GM21528 (cell line): ENCODE results near the gene CMBL.

Source experiments
- ATAC-seq: cut with Tn5 transposase; IDR thresholded peaks from one replicate; pipeline ENCODE4 v1.9.1; 2021; ENCODE audit warnings: mild to moderate bottlenecking, moderate library complexity; ENCODE audit not compliant: unreplicated experiment, low FRiP score

CMBL gene

DNA sequence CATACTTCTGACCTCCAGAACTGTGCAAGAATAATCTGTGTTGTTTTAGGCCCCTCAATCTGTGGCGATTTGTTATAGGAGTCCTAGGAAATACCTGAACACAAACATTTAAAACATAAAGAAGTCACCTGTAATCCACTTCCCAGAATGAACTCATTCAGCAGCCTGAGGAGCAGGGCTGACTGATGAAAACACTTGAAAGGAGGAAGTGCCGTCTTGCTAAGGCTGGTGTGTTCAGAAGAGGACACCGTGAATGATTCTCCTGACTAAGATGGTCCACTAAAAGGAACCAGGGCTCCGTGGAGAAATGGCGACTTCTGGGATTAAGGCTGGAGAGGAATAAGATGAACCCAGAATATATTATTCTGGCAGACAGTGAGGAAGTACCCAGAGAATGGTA, 27.1 kb upstream of the CMBL start:
- ATAC-seq, result no peak

DNA sequence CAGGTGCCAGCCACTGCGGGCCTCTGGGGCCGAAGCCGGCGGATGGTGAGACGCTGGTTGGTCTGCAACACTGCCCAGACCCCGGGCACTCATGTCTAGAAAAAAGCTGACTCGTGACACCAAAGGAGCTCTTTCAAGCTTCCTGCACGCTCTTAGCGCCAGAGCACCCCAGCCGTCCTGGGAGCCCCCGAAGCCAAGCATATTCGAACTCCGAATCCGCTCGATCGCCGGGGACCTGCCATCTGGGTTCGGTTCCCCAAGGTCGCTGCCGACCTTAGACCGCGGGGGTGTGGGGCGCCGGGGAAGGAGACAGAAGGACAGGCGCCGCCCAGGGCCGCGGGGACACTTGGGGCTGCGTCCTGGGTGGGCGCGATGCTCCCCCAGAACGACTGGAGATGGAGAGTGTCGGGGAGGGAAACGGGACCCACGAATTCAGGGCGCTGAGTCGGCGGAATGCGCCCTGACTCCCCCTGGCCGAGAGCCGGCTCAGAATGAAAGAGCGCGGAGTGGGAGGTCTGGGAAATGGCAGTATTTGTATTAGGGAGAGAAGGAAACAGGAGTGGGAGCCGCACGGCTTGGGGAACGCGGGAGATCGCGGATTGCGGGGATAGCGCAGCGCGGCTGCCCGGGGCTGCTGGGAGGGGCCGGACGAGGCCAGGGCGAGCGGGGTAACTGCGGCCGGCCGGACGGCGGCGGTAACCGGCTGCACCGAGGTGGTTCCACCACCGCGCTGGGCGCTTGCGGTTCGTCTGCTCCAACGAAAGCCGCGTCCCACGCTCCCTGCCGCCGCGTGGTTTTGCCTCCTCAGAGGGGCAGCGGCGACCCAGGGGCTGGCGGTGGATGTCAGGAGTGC, 25.7 kb upstream of the CMBL start:
- ATAC-seq, result peak; percentile 56

DNA sequence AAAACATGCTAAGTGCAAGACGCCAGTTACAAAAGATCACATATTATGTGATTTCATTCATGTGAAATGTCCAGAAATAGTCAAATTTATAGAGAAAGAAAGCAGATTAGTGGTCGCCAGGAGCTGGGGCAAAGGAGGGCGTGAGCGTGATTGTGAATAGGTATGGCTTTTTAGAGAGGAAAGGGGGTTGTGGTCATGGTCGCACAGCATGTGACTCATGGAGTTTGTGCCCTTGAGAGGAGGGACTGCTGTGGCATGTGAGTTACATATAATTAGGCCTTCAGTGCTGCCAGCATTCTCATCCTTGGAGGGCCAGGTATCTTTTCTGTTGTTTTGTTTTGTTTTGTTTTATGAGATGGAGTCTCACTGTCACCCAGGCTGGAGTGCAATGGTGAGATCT, 24.6 kb upstream of the CMBL start:
- no peak for ATAC-seq

DNA sequence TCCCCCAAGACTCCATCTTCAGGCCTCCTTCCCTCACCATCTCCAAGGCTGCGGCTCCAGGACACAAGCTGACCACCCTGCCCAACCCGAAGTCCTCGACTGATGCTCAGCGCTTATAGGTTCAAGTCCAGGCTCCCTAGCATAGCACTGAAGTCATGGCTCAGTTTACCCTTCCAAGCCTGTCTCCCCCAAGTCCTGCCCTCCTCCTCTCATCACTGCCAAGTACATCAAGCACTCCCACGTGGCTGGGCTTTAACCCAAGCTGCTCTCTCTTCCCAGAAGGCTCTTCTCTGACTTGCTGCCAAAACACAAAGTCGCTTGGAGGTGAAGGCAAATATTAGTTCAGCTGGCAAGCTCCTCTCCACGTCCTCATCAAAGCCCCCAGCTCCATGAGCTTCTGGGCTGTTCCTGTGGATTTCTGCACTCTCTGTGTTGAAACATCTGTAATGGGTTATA, 23.7 kb upstream of the CMBL start:
- ATAC-seq, result no peak

DNA sequence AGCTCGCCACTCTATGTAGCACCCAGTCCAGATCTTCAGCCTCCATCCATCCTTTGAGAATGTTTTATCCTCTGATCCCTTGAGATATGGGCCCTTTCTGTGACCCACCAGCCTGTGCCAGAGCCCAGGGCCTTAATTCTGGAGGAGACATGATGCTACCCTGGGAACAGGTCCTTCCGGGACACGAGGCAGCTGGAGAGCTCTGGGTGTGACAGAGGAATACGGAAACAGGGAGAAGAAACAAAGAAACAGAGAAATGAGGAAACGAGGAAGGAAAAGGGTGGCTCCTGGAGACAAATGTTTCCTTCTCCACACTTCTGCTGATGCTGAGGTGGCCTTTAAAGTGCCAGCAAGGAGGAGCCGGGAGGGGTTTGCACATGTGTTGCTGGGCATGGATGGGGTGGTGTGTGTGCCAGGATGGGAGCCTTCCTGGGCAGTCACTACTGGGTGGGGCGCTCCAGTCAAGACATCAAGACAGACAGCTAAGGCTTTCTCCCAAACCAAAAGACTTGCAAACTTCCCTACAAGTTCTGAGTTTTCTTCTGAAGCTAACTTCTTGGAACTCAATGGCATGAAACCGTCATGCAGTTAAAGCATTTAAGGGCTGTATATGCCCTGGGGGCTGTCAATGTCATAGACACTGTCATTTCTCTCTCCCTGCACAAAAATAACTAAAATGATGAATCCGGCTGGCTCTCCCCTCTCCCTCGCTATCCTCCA, 23.0 kb upstream of the CMBL start:
- no peak for ATAC-seq

DNA sequence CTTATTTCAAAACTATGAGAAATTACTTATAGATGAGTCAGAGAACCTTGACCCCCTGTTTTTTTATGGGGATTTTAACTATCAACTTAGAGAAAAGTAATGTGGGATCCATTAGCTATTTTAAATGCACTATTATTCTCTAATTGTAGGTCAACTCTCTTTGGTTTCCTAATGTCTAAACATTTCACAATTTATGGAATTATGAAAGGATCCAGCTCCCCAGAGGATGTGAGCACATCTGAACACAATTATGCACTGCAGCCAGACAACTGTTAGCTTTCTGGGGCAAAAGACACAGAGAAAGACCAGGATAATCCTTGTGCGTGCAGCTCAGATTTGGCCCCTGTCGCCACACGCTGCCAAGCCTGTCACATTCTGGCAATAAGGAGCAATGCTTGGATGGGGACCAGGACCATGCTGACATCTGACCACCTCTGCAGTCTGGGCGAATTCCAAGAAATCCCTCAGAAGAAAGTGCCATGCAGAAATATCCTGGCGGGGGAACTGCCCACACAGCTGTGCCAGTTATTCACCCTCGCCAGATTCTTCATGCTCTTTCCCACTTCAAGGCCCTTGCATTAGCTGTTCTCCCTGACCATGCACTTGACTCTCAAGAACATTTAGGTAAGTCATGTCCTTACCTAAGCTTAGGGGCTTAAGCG, 22.2 kb upstream of the CMBL start:
- ATAC-seq, result no peak

DNA sequence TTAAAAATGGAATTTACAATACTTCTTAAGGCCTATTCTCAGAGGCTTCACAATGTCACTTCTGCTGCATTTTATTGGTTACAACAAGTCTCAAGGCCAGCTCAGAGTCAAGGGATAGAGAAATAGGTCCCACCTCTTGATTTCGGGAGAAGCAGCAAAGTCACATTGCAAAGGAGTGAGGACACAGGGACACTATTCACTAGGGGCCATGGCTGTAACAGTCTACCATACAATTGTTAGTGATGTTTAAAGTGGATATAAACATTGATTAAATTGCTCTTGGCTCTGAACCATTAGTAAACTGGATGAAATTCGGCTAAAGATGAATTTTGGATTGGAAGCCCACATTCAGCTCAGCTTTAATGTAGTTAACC, 21.7 kb upstream of the CMBL start:
- no peak for ATAC-seq

DNA sequence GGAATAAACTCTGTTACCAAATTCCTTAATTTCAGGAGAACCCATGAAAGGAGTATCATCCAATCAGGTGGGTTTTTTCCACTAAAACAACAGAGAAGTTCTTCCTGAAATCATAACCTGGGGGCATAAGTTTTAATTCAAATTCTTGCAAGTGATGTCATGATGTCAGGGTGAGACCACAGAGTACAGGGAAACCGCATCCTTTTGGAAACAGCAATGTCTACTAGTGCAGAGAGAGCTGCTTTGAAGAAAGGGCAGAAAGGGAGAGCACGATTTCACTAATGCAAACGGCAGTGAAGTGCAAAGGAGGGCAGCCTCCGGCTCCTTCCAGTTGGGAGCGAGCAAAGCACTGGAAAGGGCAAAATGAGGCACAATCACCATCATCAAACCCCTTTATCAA, 20.6 kb upstream of the CMBL start:
- no peak for ATAC-seq

DNA sequence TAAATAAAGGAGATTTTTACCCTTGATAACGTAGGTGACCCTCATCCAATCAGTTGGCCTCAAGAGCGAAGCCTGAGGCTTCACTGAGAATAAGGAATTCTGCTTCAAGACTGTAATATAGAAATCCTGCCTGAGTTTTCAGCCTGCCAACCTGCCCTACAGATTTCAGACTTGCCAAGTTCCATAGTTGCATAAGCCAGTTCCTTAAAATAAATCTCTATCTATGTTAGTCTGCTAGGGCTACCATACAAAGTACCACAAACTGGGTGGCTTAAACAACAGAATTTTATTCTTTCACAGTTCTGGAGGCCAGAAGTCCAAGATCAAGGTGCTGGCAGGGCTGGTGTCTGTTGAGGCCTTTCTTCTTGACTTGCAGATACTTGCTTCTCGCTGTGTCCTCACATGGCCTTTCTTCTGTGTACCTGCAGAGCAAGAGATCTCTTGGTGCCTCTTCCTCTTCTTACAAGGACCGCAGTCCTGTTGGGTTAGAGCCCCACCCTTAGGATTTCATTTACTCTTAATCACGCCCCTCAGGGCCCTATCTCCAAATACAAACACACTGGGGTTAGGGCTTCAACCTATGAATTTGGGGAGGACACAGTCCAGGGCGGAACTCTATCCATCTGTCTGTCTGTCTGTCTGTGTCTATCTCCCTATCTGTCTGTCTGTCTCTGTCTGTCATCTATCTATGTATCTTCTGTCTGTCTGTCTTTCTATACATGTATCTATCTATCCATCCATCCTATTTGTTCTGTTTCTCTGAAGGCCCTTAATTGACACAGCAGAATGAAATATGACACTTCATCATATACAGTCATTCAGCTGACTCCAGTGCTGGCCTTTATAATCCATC, 17.0 kb upstream of the CMBL start:
- no peak for ATAC-seq

DNA sequence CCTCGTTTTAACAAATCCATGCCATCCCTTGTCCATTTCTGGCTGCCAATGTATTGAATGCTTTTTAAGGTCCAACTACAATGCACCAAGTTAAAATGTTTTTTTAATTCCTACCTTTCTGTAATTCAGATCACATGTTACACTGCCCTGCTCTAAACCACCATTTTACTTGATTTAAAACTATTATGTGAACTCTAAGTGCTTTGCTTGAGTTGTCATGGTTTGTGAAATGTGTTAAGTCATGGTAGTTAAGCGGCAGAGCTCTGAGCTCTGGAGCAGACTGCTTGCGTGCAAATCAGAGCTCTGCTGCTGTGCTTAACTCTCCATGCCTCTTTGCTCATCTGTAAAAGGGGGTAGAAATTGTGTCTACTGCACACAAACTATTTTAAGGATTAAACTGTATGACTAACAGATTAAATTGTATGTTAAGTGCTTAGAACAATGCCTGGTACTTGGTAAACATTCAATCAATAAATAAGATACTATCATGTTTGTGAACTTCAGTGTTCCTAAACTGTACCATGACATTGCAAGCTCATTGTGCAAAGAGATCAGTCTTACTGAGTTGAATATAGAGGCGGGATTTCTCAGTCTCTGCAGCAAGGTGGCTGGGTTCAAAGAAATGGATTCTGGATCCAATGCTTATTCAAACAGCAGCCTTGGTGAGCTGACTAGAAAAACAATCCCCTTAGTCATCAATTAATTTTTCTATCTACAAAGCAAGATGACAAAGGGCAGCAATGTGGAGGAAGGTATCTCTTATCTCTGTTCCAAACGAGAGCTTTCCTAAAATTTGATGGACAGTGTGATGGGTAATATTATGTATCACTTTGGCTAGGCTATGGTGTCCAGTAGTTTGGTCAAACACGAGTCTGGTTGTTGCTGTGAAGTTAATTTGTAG, 16.1 kb upstream of the CMBL start:
- ATAC-seq, result no peak

DNA sequence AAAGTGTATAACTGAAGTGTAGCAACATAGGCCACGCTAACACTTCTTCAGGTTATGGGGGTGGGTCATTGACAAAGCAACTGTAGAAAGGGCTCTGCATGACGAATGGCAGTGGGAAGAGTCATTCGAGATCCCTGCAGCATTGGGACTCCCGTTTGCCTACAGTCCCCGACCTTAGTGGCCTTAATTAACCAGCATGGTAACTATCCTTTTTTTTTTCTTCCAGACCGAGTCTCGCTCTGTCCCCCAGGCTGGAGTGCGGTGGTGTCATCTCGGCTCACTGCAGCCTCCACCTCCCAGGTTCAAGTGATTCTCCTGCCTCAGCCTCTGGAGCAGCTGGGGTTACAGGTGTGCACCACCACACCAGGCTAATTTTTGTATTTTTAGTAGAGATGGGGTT, 14.2 kb upstream of the CMBL start:
- no peak for ATAC-seq

DNA sequence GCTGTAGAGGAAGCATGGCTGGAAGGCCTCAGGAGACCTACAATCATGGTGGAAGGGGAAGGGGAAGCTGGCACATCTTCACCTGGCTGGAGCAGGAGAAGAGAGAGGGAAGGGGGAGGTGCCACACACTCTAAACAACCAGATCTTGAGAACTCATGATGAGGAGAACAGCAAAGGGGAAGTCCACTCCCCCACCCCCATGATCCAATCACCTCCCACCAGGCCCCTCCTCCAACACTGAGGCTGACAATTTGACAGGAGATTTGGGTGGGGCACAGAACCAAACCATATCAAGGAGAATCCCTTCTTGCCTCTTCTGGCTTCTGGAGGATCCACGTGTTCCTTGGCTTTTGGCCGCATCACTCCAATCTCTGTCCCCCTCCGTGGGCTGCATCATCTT, 13.1 kb upstream of the CMBL start:
- no peak for ATAC-seq

DNA sequence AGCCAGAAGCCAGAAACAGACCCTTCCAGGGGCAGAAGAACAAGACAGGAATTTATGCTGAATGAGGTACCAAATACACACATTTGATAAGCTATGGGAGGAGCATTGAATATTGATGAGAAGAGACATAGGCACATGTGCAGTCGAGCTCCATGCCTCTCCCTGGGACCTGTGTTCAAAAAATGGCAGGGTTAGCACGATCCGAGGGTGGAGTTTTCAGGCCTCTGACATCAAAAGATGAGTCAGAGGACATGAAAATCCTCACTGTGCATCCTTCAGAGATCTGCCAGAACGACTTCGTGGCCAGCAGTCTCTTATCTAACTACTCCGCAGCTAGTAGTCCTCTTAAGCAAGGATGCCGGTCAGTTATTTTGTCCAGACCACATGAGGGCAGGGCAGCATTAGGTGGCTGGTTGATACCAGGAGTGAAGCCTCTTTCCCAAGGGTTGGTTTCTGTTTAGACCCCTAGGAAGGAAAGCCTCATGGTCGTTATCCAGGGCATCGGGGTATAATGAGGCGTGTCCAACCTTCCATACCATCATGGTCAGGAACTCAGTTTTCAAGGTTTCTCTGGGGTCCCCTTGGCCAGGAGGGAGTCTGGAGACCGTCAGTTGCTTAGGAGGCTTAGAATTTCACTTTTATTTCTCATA, 11.6 kb upstream of the CMBL start:
- no peak for ATAC-seq

DNA sequence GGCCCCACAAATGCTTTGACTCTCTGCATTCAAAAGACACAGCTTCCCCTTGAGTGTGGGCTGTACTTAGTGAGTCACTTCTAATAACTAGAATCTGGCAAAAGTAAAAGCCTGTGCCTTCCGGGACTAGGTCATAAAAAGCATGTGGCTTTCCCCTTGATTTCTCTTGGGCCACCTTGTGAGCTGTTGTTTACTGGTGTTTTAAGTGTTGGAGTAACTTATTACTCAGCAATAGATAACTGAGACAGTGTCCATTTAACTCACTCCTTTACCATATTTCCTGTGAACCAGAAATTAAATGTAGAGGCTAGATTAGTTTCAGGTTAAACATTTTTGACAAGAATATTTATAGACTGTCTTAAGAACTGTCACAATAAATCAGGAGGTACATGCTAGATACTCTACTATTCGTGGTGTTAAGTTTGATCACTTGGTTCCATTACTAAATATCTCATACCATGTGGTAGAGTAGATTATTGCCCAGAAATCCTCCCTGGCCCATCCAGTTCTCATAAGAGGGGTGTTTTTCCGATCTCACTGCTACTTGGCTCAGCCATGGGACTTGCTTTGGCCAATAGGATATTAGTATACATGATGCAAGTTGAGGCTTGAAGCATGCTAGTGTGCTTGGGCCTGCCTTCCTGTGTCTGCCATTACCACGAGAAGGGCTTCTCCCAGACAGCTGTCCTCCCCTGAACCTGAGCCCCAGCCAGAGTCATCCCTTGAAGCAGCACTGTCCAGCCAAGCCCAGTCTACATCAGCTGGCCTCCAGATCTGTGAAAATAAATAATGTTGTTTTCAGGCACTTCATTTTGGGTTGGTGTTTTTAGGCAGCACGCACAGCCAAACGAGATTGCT, 10.4 kb upstream of the CMBL start:
- peak; percentile 67 for ATAC-seq

DNA sequence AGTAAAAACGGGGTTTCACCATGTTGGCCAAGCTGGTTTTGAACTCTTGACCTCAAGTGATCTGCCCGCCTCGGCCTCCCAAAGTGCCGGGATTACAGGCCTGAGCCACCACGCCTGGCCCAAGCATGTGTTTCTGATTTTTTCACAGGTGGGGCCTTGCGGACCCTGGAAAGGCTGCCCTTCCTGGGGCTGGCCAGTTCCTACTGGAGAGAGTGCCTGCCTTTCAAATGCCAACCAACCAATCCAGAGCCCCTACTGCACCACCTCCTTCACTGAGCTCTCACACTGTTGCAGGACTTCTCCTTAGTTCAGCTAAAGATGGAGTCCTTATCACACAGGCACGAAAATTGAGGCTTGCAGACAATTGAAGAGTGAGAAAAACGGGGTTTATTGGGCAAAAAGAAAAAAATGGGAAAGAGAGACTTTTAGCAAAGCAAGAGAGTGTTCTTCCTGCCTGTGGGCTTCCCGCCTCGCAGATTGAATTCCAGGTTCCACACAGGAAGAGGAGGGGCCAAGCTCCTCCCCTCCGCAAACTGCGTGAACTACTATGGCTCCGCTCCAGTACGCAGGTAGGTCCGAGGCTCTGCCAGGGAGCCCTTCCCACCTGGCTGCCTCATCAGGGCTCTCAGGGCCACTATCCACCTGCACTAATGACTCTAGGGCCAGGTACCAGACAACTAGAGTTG, 8.3 kb upstream of the CMBL start:
- ATAC-seq, result no peak

DNA sequence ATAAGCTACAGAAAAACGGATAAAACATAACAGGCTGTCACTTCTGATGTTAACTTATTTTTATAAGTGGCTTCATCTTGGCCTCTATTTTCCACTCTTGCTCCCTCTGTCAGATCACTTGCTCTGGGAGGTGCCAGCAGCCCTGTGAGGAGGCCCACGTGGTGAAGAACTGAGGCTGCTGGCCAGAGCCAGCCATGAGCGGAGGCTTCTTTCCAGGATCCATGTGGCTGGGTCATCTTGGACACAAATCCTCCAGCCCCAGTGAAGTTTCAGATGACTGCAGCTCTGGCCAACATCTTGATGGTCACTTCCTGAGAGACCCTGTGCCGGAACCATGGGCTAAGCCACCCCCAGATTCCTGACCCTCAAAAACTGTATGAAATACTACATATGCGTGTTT, 7.5 kb upstream of the CMBL start:
- no peak for ATAC-seq

DNA sequence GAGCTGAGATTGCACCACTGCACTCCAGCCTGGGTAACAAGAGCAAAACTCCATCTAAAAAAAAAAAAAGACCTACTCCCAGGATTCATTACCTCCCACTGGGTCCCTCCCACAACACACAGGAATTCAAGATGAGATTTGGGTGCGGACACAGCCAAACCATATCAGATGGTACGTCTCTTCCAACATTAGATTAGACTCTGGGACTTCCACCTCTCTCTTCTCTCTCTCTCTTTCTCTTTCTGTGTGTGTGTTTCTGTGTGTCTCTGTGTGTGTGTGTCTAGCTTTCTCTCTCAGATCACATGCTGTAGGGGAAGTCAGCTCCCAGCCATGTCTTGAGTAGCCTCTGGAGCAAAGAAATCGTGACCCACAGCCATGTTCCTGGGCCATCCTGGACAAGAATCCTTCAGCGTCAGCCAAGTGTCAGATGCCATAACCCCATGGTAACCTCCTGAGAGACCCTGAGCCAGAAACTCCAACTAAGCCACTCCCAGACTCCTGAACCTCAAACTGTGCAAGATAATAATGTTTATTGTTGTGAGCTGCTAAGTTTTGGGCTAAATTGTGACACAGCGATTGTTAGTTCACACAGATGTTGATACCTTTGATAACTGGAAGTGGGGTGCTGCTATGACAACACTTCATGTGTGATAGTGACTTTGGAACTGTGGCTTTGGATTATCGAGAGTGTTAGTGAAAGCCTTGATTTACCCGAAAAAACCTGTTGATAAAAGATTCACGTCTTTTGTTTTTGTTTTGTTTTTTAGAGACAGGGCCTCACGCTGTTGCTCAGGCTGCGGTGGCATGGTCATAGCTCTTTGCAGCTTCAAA, 4.1 kb upstream of the CMBL start:
- no peak for ATAC-seq
